Measurements from ENCODE around the gene USP15.

USP15 gene

DNA sequence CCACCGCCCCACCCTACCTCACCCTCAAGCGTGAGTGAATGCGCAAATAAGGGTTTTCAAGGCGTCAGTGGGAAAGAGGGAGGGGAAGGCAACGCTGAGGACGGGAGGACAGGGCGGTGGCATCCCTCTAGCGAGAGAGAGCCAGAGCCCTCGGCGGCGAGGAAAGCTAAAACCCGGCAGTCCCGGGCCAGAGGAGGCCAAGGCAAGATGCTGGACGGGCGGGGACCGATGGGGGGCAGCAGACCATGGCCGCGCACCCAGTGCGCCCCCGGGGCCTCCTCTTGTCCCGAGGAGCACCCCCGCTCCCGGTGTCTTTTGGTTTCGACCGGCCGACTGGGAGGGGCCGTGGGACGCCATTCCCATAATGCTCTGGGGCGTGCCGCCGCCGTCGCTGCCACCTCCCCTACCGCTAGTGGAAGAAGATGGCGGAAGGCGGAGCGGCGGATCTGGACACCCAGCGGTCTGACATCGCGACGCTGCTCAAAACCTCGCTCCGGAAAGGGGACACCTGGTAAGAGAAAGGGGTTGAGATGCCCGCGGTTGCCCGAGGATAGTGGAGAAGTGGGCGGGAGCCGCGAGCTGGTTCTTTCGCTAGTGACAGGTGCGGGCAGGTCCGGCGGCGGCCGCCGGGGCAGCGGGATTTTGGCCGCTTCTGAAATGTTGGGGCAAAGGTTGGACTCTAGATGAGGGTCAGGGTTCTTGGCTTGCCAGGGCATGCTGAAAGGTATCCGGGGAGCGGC is at the start of gene USP15:
Gene USP15 (plus strand): TSS at position 412 of the 740 bp plus-strand sequence. CDS start 11 bp downstream, at position 423.
- DNase-seq: peak; percentile 92 to 95

DNA sequence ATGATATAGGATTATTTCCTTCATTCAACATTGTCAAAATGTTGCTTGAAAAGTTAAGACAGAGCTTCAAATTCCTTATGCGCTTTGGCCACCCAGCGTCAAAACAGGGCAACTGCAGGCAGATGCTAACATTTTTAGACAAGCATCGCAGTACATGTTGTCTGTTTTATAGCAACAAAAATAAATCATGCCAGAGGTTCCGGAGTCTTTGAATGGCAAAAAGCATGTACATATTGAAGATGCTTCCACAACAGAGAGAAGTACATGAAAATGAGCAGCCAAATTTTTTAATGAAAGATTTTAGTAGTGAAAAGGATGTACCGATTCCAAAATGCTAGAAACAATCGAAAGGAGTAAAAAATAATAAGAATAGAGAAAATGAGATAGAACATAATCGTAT is 49.8 kb upstream of the USP15 start:
- peak; percentile 10 to 47 for DNase-seq

GRCh38 chr12:62211510-62211909 is 48.7 kb upstream of the USP15 start:
- no peak for DNase-seq

DNA sequence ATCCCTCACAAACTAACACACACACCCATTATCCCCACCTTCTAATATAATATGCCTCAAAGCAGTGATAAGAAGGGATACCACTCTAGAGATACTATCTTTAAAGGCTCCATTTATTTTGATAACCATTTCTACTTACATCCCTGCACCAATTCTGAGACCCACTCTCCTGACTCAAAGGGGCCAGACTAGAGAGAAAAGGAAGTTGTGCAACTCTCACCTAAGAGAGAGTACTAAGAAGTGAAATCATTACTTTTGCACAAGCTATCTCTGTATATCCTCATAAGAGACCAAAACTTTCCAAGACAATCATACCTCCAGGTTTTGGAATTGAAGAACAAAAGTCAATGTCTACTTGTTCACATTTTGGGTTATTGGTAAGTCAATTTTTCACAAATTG is 45.4 kb upstream of the USP15 start:
- DNase-seq: no peak

DNA sequence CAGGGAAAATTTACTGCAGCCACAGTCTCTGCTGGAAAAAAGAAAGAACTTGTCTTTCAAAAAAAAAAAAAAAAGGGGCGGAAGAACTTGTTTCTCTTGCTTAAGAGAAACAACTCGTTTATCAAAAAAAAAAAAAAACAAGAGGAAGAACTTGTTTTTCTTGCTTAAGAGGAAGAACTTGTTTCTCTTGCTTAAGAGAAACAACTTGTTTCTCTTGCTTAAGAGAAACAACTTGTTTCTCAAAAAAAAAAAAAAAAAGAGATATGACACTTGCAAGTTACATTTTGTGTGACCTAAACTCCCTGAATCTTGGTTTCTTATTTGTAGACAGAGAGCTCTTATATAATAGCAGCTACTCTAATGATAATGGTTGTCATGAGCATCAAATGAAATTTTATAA is 44.7 kb upstream of the USP15 start:
- no peak for DNase-seq

GRCh38 chr12:62217466-62218194 is 42.6 kb upstream of the USP15 start:
- DNase-seq: no peak

DNA sequence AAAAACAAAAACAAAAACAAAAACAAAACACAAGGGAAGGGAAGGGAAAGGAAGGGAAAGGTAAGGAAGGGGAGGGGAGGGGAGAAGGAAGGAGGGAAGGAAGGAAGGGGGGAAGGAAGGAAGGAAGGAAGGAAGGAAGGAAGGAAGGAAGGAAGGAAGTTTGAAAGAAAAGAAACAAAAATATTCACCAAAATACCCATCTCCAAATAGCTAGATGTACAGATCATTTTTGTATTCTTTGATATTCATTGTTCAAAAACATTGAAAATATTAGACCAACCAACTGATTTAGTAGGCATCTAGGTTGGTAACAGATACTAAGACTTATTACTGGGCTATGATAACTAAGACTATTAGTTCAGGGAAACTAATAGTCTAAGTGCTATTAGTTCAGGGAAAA is 39.1 kb upstream of the USP15 start:
- no peak for DNase-seq

DNA sequence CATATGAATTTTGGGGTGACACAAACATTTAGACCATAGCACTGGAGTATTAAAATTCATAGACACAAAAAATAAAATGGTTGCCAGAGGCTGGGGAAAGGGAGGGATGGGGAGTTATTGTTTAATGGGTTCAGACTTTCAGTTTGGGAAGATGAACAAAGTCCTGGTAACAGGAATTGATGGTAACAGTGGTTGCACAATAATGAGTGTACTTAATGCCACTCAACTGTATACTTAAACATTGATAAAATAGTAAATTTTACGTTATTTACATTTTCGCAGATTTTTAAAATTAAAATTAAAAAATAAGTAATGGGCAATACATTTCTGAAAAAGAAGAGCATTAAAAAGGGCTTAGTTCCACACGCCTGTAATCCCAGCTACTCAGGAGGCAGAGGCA is 35.6 kb upstream of the USP15 start:
- no peak for DNase-seq

DNA sequence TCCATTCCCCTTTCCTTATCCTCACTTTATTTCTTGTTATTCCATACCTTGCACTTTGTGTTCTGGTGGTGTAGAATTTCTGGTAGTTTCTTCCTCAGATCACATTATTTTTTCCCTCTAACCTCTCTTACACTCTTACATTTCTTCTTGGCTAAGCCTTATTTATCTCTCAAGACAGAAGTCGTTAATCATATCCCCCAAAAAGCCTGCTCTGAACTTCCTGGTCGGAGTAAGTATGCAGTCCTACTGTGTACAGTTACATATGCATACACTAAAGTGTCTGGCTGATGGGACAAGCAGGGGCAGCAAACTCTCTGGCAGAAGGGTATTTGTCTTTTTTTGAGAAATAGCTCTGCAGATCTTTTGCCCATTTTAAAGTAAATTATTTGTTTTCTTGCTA is 33.1 kb upstream of the USP15 start:
- no peak for DNase-seq

- DNase-seq: no peak
Observed at GRCh38 chr12:62230652-62231051, 29.6 kb upstream of the USP15 start.

GRCh38 chr12:62232143-62232729 is 28.0 kb upstream of the USP15 start:
- no peak for DNase-seq

- DNase-seq: no peak
Observed at GRCh38 chr12:62233805-62234204, 26.4 kb upstream of the USP15 start.

- DNase-seq: no peak
Observed at GRCh38 chr12:62239571-62239970, 20.6 kb upstream of the USP15 start.

- DNase-seq: no peak
Observed at GRCh38 chr12:62247281-62248045, 12.7 kb upstream of the USP15 start.

DNA sequence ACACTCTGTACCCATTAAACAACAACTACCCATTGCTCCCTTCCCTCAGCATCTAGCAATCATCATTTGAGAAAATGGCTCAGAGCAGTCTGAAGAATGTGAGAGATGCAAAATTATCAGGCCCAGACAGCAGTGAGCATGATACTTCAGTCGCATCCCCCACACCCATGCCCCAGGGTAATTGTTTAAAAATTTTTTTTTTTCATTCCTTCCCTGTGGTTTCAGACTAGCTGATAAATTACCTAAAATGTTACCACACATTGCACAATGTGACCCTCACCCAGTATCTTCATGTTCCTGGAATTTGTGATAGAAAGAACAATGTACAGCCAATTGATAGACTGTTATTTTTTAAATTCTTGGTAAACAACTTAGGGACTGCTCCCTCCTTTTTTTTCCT is 11.3 kb upstream of the USP15 start:
- DNase-seq: no peak

GRCh38 chr12:62249419-62249818 is 10.8 kb upstream of the USP15 start:
- DNase-seq: no peak

GRCh38 chr12:62250671-62251608 is 9.3 kb upstream of the USP15 start:
- DNase-seq: no peak

DNA sequence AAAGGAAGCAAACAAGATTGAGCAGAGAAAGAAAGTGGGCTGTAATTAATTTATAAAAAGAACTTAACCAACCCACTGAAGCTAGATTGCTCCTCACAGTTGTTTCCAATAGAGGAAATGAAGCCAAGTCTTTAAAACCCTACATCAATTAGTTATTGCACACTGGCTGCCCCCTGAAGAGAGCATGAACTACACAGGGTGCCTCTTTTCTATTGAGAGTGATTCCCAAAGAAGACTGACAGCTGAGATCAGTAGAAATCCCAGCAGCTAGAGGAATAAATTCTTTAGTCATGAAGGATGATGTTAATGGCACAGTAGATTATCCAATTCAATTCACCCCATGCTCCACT is 8.6 kb upstream of the USP15 start:
- no peak for DNase-seq

DNA sequence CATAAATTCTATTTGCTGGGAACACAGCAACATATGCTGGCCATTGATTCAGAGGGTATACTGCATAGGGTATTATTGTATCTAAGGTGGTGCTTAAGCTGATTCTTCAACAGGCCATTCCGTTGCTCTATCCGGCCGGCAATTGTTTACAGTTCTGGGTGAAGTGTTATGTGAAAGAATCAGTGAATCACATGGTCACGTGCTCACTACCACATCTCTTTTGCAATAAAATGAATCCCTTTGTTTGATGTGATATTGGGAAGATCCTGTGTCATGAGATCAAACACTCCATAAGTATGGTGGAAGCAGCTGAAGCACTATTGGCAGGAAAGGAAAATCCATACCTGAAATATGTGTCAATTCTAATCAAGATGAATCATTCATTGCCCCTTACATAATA is 7.6 kb upstream of the USP15 start:
- DNase-seq: no peak

DNA sequence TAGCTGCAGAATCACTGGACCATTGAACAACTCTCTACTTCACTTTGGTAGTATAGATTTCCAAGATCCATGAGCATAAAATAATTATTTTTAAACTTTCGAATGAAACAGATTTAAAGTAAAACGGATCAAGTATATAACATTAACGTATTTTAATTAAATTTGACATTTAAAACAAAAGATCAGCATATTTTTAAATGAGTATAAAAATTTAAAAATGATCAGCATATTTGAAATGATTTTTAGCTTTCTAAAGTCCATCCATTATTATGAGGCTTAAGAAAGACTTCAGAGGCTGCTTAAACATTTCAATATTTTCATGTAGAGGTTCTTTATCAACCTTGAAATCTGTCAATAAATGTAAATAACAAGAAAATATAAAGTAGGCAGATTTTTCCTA is 5.2 kb upstream of the USP15 start:
- DNase-seq: no peak

GRCh38 chr12:62256408-62257096 is 3.7 kb upstream of the USP15 start:
- DNase-seq: no peak

DNA sequence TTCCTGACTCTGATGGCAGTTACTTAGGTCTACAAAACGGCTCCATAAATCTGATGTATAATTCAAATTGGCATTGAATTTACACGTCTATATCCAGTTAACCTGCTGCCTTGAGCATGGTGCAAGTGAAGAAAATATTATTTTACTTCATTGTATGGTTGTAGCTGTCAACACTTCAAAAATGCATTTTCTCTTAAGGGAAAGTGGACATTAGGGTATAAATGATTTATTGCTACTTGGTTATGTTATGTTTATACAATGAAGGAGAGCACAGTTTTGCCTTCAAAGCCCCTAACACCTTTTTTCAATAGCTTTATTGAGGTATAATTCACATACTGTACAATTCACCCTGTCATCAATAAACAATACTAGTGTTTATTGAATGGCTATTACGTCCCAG is 2.0 kb upstream of the USP15 start:
- no peak for DNase-seq

Data from NCI-H446 (cell line).